Astrocyte (in vitro differentiated cells and primary cell): ENCODE results near the gene MS4A4A. TPM values are rescaled to one million over a fixed set of nuclear protein-coding genes. Genes with fewer than 3 reads are reported as not detected.

Experiments
- DNase-seq: peaks from one replicate; pipeline ENCODE4 v3.0.0-alpha.2; 2010; ENCODE audit warnings: low read depth
- FAIRE-seq: peaks from 2 replicates; lab custom pipeline; 2011; peaks lifted over from hg19 to GRCh38; lab: Jason Lieb, UNC
- H2AFZ ChIP-seq: 2 replicates; pipeline ENCODE4 v1.6.0; 2012; ENCODE audit warnings: low read depth, low read length, inconsistent platforms
- H3K27ac ChIP-seq: 2 replicates; pipeline ENCODE4 v1.5.1; 2011; ENCODE audit warnings: low read depth, low read length, inconsistent platforms
- H3K27me3 ChIP-seq: 2 replicates; pipeline ENCODE4 v1.6.0; 2011; ENCODE audit warnings: low read length, inconsistent platforms; ENCODE audit not compliant: insufficient read depth
- H3K36me3 ChIP-seq: 2 replicates; pipeline ENCODE4 v1.5.1; 2011; ENCODE audit warnings: low read length, inconsistent platforms; ENCODE audit not compliant: insufficient read depth
- H3K4me1 ChIP-seq: 2 replicates; pipeline ENCODE4 v1.5.1; 2011; ENCODE audit warnings: low read length, inconsistent platforms; ENCODE audit not compliant: insufficient read depth
- H3K4me2 ChIP-seq: 2 replicates; pipeline ENCODE4 v1.6.0; 2012; ENCODE audit warnings: low read length, inconsistent platforms
- H3K4me3 ChIP-seq: 2 replicates; pipeline ENCODE4 v1.5.1; 2011; ENCODE audit warnings: low read depth, mild to moderate bottlenecking, low read length, inconsistent platforms; ENCODE audit not compliant: insufficient read depth
- H3K79me2 ChIP-seq: 2 replicates; pipeline ENCODE4 v1.6.0; 2012; ENCODE audit warnings: mild to moderate bottlenecking, low read length, inconsistent platforms; ENCODE audit not compliant: insufficient read depth
- H3K9ac ChIP-seq: 2 replicates; pipeline ENCODE4 v1.6.0; 2012; ENCODE audit warnings: mild to moderate bottlenecking, low read length, inconsistent platforms
- H3K9me3 ChIP-seq: 2 replicates; pipeline ENCODE4 v1.5.1; 2012; ENCODE audit warnings: low read depth, mild to moderate bottlenecking, low read length, inconsistent platforms; ENCODE audit not compliant: insufficient read depth
- H4K20me1 ChIP-seq: 2 replicates; pipeline ENCODE4 v1.6.0; 2012; ENCODE audit warnings: low read length, inconsistent platforms; ENCODE audit not compliant: insufficient read depth
- H3K27ac Mint-ChIP-seq: one replicate; pipeline ENCODE4 v1.8.0; 2021; ENCODE audit warnings: mild to moderate bottlenecking, mixed read lengths; ENCODE audit not compliant: unreplicated experiment
- H3K27me3 Mint-ChIP-seq: one replicate; pipeline ENCODE4 v1.8.0; 2021; ENCODE audit warnings: low read depth, mixed read lengths; ENCODE audit not compliant: unreplicated experiment
- H3K36me3 Mint-ChIP-seq: one replicate; pipeline ENCODE4 v1.8.0; 2021; ENCODE audit warnings: low read depth, mixed read lengths; ENCODE audit not compliant: unreplicated experiment
- H3K4me1 Mint-ChIP-seq: one replicate; pipeline ENCODE4 v1.8.0; 2021; ENCODE audit warnings: low read depth, mixed read lengths; ENCODE audit not compliant: unreplicated experiment
- H3K4me3 Mint-ChIP-seq: one replicate; pipeline ENCODE4 v1.8.0; 2021; ENCODE audit warnings: mild to moderate bottlenecking, moderate library complexity, mixed read lengths; ENCODE audit not compliant: unreplicated experiment
- H3K9me3 Mint-ChIP-seq: one replicate; pipeline ENCODE4 v1.8.0; 2021; ENCODE audit warnings: mild to moderate bottlenecking, mixed read lengths; ENCODE audit not compliant: unreplicated experiment
- CTCF ChIP-seq: IDR thresholded peaks from 2 replicates; pipeline ENCODE4 v1.5.1; 2011; ENCODE audit warnings: low read depth, mild to moderate bottlenecking, inconsistent platforms, low read length, moderate library complexity; ENCODE audit not compliant: insufficient read depth
- EZH2 ChIP-seq: IDR thresholded peaks from 2 replicates; pipeline ENCODE4 v1.6.1; 2012; ENCODE audit warnings: mild to moderate bottlenecking, low read length, inconsistent platforms; ENCODE audit not compliant: insufficient read depth
- total RNA-seq: library from RNA; stranded (reverse); gene quantifications from 2 replicates; pipeline ENCODE4 v1.2.1, GENCODE V29; 2021

Gene MS4A4A
- total RNA-seq, 1 donor from 2014 or later = 0.32 TPM

- H2AFZ ChIP-seq = no peak overlapping the region
- no peak overlapping the region for H3K27ac Mint-ChIP-seq
These were observed 19.5 kb upstream of the MS4A4A start for GRCh38 chr11:60261014-60261413.

GRCh38 chr11:60263402-60263801, 17.1 kb upstream of the MS4A4A start:
- H3K27ac ChIP-seq = no peak overlapping the region
- peaks cover 4% of the 10 kb centered on the region for H3K9me3 ChIP-seq
- no peak overlapping the region for H3K4me2 ChIP-seq
- Mint-ChIP-seq H3K9me3 (peaks cover 6% of the 10 kb centered on the region), H3K27ac (no peak overlapping the region), H3K4me1 (no peaks in the 10 kb centered on the region), H3K27me3 (no peaks in the 10 kb centered on the region), H3K4me3 (no peak overlapping the region), H3K36me3 (no peaks in the 10 kb centered on the region)
- no peaks in the 10 kb centered on the region for H3K27me3 ChIP-seq
- no peak overlapping the region for H2AFZ ChIP-seq
- H3K4me3 ChIP-seq = no peak overlapping the region
- H3K79me2 ChIP-seq = no peaks in the 10 kb centered on the region
- no peak overlapping the region for H3K9ac ChIP-seq
- TF ChIP-seq EZH2 = no peak
- TF ChIP-seq CTCF = no peak
- no peaks in the 10 kb centered on the region for H3K4me1 ChIP-seq
- no peaks in the 10 kb centered on the region for H3K36me3 ChIP-seq
- H4K20me1 ChIP-seq = no peaks in the 10 kb centered on the region
- no peak for FAIRE-seq
- DNase-seq = no peak

More at GRCh38 chr11:60261014-60261413, 19.5 kb upstream of the MS4A4A start:
- Histone ChIP-seq H3K4me3 (no peak overlapping the region), H3K9me3 (peaks cover 4% of the 10 kb centered on the region), H3K36me3 (no peaks in the 10 kb centered on the region), H3K9ac (no peak overlapping the region), H3K27ac (no peak overlapping the region), H3K27me3 (no peaks in the 10 kb centered on the region), H3K4me2 (no peak overlapping the region), H3K4me1 (no peaks in the 10 kb centered on the region), H4K20me1 (no peaks in the 10 kb centered on the region), H3K79me2 (no peaks in the 10 kb centered on the region)
- DNase-seq = no peak
- FAIRE-seq = no peak
- no peak overlapping the region for H3K4me3 Mint-ChIP-seq
- H3K36me3 Mint-ChIP-seq = no peaks in the 10 kb centered on the region
- H3K4me1 Mint-ChIP-seq = no peaks in the 10 kb centered on the region
- no peaks in the 10 kb centered on the region for H3K27me3 Mint-ChIP-seq
- TF ChIP-seq CTCF (no peak), EZH2 (no peak)
- H3K9me3 Mint-ChIP-seq = peaks cover 6% of the 10 kb centered on the region

- Histone ChIP-seq H3K9ac (no peak overlapping the region), H3K4me3 (no peak overlapping the region), H2AFZ (no peak overlapping the region), H3K9me3 (peaks cover 4% of the 10 kb centered on the region), H3K27me3 (no peaks in the 10 kb centered on the region), H3K4me2 (no peak overlapping the region), H3K79me2 (no peaks in the 10 kb centered on the region), H4K20me1 (no peaks in the 10 kb centered on the region), H3K27ac (no peak overlapping the region), H3K36me3 (no peaks in the 10 kb centered on the region), H3K4me1 (no peaks in the 10 kb centered on the region)
- H3K4me1 Mint-ChIP-seq = no peaks in the 10 kb centered on the region
- TF ChIP-seq EZH2 (no peak), CTCF (no peak)
- peaks cover 6% of the 10 kb centered on the region for H3K9me3 Mint-ChIP-seq
- H3K27ac Mint-ChIP-seq = no peak overlapping the region
- peaks cover 1% of the 10 kb centered on the region for H3K36me3 Mint-ChIP-seq
- H3K27me3 Mint-ChIP-seq = no peaks in the 10 kb centered on the region
- no peak for FAIRE-seq
- no peak for DNase-seq
- no peak overlapping the region for H3K4me3 Mint-ChIP-seq
These were observed 15.8 kb upstream of the MS4A4A start for GRCh38 chr11:60264644-60265043.
